Thyroid gland (tissue), 4 donors: ENCODE data around the gene LENG9.
A peak's percentile ranks its signal among the peaks of the same experiment; 100 is the strongest.

Experiments
- CTCF ChIP-seq, 6 experiments: fragments of 200-600 bp in 3 of 6; fragments of 450-650 bp in 3 of 6; sonication (generic) in 3 of 6; IDR thresholded peaks; one replicate each; pipeline ENCODE4 v1.5.1; 2016 to 2019; ENCODE audit warnings: antibody characterized with exemption in 6 of 6, mild to moderate bottlenecking in 2 of 6, inconsistent platforms in 1 of 6, moderate library complexity in 1 of 6
- POLR2A ChIP-seq, 2 donors: fragments of 450-650 bp; IDR thresholded peaks; one replicate each; pipeline ENCODE4 v1.6.1; 2017; ENCODE audit warnings: antibody characterized with exemption in 2 of 2, mild to moderate bottlenecking in 2 of 2, moderate library complexity in 1 of 2

GRCh38 chr19:54431255-54431838, 32.2 kb downstream of the LENG9 start:
- peak in 1 of 6 experiments; percentile 2 for TF ChIP-seq CTCF (IDR thresholded peaks at IDR 0.05)
- no peak for TF ChIP-seq POLR2A (IDR thresholded peaks at IDR 0.05)
